HepG2 (cell line): ENCODE measurements around the gene SPATA32. TPM values are rescaled to one million over a fixed set of nuclear protein-coding genes. Genes with fewer than 3 reads are reported as not detected.
A peak's percentile ranks its signal among the peaks of the same experiment; 100 is the strongest.

Experiments used
- FOXJ3 ChIP-seq: sonication (generic); formaldehyde crosslinking; IDR thresholded peaks from 2 replicates; pipeline ENCODE4 v1.4.0; 2020; ENCODE audit warnings: missing genetic modification reagents, mild to moderate bottlenecking, borderline replicate concordance
- GZF1 ChIP-seq: sonication (generic); formaldehyde crosslinking; IDR thresholded peaks from 2 replicates; pipeline ENCODE4 v1.5.1; 2020; ENCODE audit warnings: mild to moderate bottlenecking, missing genetic modification reagents
- MAZ ChIP-seq, 2 experiments: sonication (generic) in 1 of 2; formaldehyde crosslinking in 1 of 2; IDR thresholded peaks; 2 replicates each; pipeline versions ENCODE4 v1.5.0 to v1.6.1; 2012 to 2020; ENCODE audit warnings: low read depth in 2 of 2, mild to moderate bottlenecking in 2 of 2, borderline replicate concordance in 1 of 2, improper control_type of control experiment in 1 of 2, low read length in 1 of 2, missing genetic modification reagents in 1 of 2, moderate library complexity in 1 of 2
- MTA1 ChIP-seq: sonication (generic); formaldehyde crosslinking; IDR thresholded peaks from 2 replicates; pipeline ENCODE4 v1.4.0; 2020; ENCODE audit warnings: missing genetic modification reagents, mild to moderate bottlenecking, borderline replicate concordance
- NBN ChIP-seq: fragments of 450-650 bp; conservative IDR thresholded peaks from 2 replicates; pipeline ENCODE4 v1.6.1; 2017
- NR2C2 ChIP-seq: sonication (generic); formaldehyde crosslinking; IDR thresholded peaks from 2 replicates; pipeline ENCODE4 v1.4.0; 2020; ENCODE audit warnings: missing genetic modification reagents, mild to moderate bottlenecking, moderate library complexity, borderline replicate concordance
- XRCC5 ChIP-seq: fragments of 200-400 bp; formaldehyde crosslinking; optimal IDR thresholded peaks from 2 replicates; pipeline ENCODE3; 2017; ENCODE audit warnings: mild to moderate bottlenecking, low read length
- ZNF432 ChIP-seq: sonication (generic); formaldehyde crosslinking; IDR thresholded peaks from 2 replicates; pipeline ENCODE4 v1.5.0; 2020; ENCODE audit warnings: missing genetic modification reagents, mild to moderate bottlenecking, borderline replicate concordance
- ZNF737 ChIP-seq: sonication (generic); formaldehyde crosslinking; IDR thresholded peaks from 2 replicates; pipeline ENCODE4 v1.5.0; 2020; ENCODE audit warnings: missing genetic modification reagents, mild to moderate bottlenecking, borderline replicate concordance
- ZNF747 ChIP-seq: sonication (generic); formaldehyde crosslinking; IDR thresholded peaks from 2 replicates; pipeline ENCODE4 v1.8.1; 2023; ENCODE audit warnings: missing genetic modification reagents, mild to moderate bottlenecking, borderline replicate concordance
- ZNF839 ChIP-seq: sonication (generic); formaldehyde crosslinking; IDR thresholded peaks from 2 replicates; pipeline ENCODE4 v1.4.0; 2020; ENCODE audit warnings: missing genetic modification reagents, mild to moderate bottlenecking, borderline replicate concordance
- polyA plus RNA-seq, 8 experiments: library from polyadenylated mRNA; depleted of rRNA in 3 of 8; stranded (reverse) in 7 of 8; unstranded in 1 of 8; fragments of >200 nt; fragmentation: Illumina TruSeq in 4 of 8; extraction: Trizol in 4 of 8; gene quantifications; 2 replicates each; pipeline versions ENCODE4 v1.2.1 to v1.2.3, GENCODE V29; 2011 to 2016; ENCODE audit warnings: low read depth in 4 of 8, missing spikeins in 1 of 8, mixed read lengths in 1 of 8; ENCODE audit not compliant: insufficient read depth in 1 of 8
- total RNA-seq, 5 experiments: library from RNA; depleted of rRNA; stranded (reverse); fragments of >200 nt; fragmentation: Illumina TruSeq; extraction: Trizol; gene quantifications; 2 replicates each; pipeline ENCODE4 v1.2.3, GENCODE V29; 2016; ENCODE audit warnings: low read depth in 1 of 5
- TF ChIP-seq, protein P1 (sequence below): sonication (generic); formaldehyde crosslinking; IDR thresholded peaks from one replicate; pipeline ENCODE4 v1.5.1; 2020; ENCODE audit warnings: mild to moderate bottlenecking, missing genetic modification reagents; ENCODE audit errors: not compliant biosample characterization
- TF ChIP-seq, protein P2 (sequence below): IDR thresholded peaks from 2 replicates; pipeline ENCODE4 v1.6.1; 2012; ENCODE audit warnings: inconsistent platforms
- TF ChIP-seq, protein P3 (sequence below): sonication (generic); formaldehyde crosslinking; IDR thresholded peaks from 2 replicates; pipeline ENCODE4 v1.5.1; 2020; ENCODE audit warnings: missing genetic modification reagents, mild to moderate bottlenecking, borderline replicate concordance
- TF ChIP-seq, protein P4 (sequence below): sonication (generic); formaldehyde crosslinking; IDR thresholded peaks from 2 replicates; pipeline ENCODE4 v1.4.0; 2020; ENCODE audit warnings: mild to moderate bottlenecking, missing genetic modification reagents

Gene SPATA32
- total and polyA plus RNA-seq, 2 of the 13 experiments (the other 11 are each of a cell fraction or from before 2014, with no cell fraction given): not detected

DNA sequence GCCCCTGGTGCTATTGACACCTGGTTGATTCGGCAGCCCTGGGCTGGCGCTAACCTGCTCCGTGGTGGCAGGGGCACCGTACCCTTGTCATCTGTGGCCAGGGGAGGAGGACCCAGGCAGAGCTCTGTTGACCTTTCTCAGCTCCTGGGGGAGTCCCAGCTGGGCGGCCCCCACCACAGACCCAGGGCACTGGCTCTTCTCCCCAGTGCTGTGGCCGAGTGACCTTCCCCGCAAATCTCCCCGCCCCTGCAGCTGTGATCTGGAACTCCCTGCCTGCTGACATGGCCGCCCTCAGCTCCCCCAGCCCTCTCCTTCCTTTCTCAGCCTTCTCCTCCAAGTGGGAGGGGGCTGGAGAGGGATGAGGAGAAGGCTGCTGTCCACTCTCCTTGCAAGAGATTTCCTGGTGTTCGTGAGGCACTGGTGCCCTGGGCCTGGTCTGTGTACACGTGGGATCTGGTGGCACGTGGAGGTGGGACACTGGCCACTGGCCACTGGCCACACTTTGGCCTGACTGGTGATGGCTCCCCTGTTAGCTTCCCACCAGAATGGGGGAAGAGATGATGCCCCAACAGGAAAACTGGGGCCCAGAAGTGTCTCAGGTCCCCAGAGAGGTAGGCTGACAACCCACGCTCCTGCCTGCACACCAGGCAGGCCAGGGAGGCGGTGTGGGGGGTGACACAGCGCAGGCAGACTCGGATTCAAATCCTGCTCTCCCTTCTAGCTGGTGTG lies 32.0 kb downstream of the SPATA32 start (continued):
- TF ChIP-seq, protein P1, sequence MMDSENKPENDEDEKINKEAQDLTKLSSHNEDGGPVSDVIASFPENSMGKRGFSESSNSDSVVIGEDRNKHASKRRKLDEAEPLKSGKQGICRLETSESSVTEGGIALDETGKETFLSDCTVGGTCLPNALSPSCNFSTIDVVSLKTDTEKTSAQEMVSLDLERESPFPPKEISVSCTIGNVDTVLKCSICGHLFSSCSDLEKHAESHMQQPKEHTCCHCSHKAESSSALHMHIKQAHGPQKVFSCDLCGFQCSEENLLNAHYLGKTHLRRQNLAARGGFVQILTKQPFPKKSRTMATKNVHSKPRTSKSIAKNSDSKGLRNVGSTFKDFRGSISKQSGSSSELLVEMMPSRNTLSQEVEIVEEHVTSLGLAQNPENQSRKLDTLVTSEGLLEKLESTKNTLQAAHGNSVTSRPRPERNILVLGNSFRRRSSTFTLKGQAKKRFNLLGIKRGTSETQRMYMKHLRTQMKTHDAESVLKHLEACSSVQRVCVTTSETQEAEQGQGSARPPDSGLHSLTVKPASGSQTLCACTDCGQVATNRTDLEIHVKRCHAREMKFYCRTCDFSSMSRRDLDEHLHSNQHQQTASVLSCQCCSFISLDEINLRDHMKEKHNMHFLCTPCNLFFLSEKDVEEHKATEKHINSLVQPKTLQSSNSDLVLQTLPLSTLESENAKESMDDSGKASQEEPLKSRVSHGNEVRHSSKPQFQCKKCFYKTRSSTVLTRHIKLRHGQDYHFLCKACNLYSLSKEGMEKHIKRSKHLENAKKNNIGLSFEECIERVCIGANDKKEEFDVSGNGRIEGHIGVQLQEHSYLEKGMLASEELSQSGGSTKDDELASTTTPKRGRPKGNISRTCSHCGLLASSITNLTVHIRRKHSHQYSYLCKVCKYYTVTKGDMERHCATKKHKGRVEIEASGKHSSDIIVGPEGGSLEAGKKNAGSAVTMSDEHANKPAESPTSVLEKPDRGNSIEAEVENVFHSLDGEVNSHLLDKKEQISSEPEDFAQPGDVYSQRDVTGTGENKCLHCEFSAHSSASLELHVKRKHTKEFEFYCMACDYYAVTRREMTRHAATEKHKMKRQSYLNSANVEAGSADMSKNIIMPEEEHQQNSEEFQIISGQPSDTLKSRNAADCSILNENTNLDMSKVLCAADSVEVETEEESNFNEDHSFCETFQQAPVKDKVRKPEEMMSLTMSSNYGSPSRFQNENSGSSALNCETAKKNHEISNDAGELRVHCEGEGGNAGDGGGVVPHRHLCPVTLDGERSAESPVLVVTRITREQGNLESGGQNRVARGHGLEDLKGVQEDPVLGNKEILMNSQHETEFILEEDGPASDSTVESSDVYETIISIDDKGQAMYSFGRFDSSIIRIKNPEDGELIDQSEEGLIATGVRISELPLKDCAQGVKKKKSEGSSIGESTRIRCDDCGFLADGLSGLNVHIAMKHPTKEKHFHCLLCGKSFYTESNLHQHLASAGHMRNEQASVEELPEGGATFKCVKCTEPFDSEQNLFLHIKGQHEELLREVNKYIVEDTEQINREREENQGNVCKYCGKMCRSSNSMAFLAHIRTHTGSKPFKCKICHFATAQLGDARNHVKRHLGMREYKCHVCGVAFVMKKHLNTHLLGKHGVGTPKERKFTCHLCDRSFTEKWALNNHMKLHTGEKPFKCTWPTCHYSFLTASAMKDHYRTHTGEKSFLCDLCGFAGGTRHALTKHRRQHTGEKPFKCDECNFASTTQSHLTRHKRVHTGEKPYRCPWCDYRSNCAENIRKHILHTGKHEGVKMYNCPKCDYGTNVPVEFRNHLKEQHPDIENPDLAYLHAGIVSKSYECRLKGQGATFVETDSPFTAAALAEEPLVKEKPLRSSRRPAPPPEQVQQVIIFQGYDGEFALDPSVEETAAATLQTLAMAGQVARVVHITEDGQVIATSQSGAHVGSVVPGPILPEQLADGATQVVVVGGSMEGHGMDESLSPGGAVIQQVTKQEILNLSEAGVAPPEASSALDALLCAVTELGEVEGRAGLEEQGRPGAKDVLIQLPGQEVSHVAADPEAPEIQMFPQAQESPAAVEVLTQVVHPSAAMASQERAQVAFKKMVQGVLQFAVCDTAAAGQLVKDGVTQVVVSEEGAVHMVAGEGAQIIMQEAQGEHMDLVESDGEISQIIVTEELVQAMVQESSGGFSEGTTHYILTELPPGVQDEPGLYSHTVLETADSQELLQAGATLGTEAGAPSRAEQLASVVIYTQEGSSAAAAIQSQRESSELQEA (CRISPR knock-in tag): peak; percentile 27
- TF ChIP-seq NBN: no peak
- TF ChIP-seq NR2C2 (CRISPR knock-in tag): no peak
- TF ChIP-seq ZNF839 (CRISPR knock-in tag): no peak
- TF ChIP-seq, protein P2, sequence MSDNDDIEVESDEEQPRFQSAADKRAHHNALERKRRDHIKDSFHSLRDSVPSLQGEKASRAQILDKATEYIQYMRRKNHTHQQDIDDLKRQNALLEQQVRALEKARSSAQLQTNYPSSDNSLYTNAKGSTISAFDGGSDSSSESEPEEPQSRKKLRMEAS: 0 out of 2 replicates have a peak, but pooled peaks have one; percentile 3
- no peak for TF ChIP-seq ZNF737 (CRISPR knock-in tag)
- no peak for TF ChIP-seq MTA1 (CRISPR knock-in tag)
- no peak for TF ChIP-seq MAZ (IDR thresholded peaks at IDR 0.05; ENCODE audit: borderline replicate concordance, low read depth, low read length)
- TF ChIP-seq MAZ (CRISPR knock-in tag; IDR thresholded peaks at IDR 0.05; ENCODE audit: low read depth): no peak
- TF ChIP-seq FOXJ3 (CRISPR knock-in tag): no peak
- TF ChIP-seq, protein P3, sequence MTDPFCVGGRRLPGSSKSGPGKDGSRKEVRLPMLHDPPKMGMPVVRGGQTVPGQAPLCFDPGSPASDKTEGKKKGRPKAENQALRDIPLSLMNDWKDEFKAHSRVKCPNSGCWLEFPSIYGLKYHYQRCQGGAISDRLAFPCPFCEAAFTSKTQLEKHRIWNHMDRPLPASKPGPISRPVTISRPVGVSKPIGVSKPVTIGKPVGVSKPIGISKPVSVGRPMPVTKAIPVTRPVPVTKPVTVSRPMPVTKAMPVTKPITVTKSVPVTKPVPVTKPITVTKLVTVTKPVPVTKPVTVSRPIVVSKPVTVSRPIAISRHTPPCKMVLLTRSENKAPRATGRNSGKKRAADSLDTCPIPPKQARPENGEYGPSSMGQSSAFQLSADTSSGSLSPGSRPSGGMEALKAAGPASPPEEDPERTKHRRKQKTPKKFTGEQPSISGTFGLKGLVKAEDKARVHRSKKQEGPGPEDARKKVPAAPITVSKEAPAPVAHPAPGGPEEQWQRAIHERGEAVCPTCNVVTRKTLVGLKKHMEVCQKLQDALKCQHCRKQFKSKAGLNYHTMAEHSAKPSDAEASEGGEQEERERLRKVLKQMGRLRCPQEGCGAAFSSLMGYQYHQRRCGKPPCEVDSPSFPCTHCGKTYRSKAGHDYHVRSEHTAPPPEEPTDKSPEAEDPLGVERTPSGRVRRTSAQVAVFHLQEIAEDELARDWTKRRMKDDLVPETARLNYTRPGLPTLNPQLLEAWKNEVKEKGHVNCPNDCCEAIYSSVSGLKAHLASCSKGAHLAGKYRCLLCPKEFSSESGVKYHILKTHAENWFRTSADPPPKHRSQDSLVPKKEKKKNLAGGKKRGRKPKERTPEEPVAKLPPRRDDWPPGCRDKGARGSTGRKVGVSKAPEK (CRISPR knock-in tag): no peak
- TF ChIP-seq ZNF432 (CRISPR knock-in tag): no peak
- TF ChIP-seq XRCC5: no peak
- TF ChIP-seq GZF1 (CRISPR knock-in tag): no peak
- TF ChIP-seq, protein P4, sequence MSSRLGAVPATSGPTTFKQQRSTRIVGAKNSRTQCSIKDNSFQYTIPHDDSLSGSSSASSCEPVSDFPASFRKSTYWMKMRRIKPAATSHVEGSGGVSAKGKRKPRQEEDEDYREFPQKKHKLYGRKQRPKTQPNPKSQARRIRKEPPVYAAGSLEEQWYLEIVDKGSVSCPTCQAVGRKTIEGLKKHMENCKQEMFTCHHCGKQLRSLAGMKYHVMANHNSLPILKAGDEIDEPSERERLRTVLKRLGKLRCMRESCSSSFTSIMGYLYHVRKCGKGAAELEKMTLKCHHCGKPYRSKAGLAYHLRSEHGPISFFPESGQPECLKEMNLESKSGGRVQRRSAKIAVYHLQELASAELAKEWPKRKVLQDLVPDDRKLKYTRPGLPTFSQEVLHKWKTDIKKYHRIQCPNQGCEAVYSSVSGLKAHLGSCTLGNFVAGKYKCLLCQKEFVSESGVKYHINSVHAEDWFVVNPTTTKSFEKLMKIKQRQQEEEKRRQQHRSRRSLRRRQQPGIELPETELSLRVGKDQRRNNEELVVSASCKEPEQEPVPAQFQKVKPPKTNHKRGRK (CRISPR knock-in tag): no peak
- no peak for TF ChIP-seq ZNF747 (CRISPR knock-in tag)
